Tibial artery (tissue), 4 donors: Measurements from ENCODE around the gene RNF223.
"Not testable (repeated sequence)": the region's sequence is repeated elsewhere in the genome, so short reads cannot be mapped to it uniquely, and the experiment has no call there.

Experiments used
- DNase-seq, 2 donors: peaks; one replicate each; pipeline ENCODE4 v3.0.0-alpha.2; 2019
- H3K27ac ChIP-seq, 2 donors: fragments of 200-600 bp; sonication (generic) in 1 of 2; 1 replicate in 1 of 2; 2 replicates in 1 of 2; pipeline ENCODE4 v1.5.1; 2018 to 2019; ENCODE audit warnings: mild to moderate bottlenecking in 1 of 2
- H3K27me3 ChIP-seq, 2 donors: fragments of 200-600 bp; sonication (generic) in 1 of 2; one replicate each; pipeline versions ENCODE4 v1.5.1 to v1.6.0; 2016 to 2019
- H3K36me3 ChIP-seq, 3 donors: fragments of 200-600 bp; sonication (generic) in 2 of 3; one replicate each; pipeline ENCODE4 v1.5.1; 2016 to 2019; ENCODE audit warnings: mild to moderate bottlenecking in 2 of 3
- H3K4me1 ChIP-seq, 4 donors: fragments of 200-600 bp; sonication (generic) in 2 of 4; 1 replicate in 3 of 4; 2 replicates in 1 of 4; pipeline ENCODE4 v1.5.1; 2016 to 2019
- H3K4me3 ChIP-seq, 2 donors: fragments of 200-600 bp; sonication (generic) in 1 of 2; 1 replicate in 1 of 2; 2 replicates in 1 of 2; pipeline ENCODE4 v1.5.1; 2018 to 2019; ENCODE audit warnings: mild to moderate bottlenecking in 2 of 2
- H3K9me3 ChIP-seq, 3 donors: fragments of 200-600 bp; sonication (generic) in 1 of 3; one replicate each; pipeline ENCODE4 v1.5.1; 2016 to 2019
- CTCF ChIP-seq, 2 experiments: fragments of 200-600 bp in 1 of 2; fragments of 450-650 bp in 1 of 2; IDR thresholded peaks; one replicate each; pipeline ENCODE4 v1.5.1; 2017 to 2019; ENCODE audit warnings: antibody characterized with exemption in 2 of 2, mild to moderate bottlenecking in 1 of 2, moderate library complexity in 1 of 2
- intact Hi-C: fragments of 100-400 bp; cut with DNase I; formaldehyde crosslinking; loops from one replicate; pipeline ENCODE4 v1.15.0; 2023; ENCODE audit warnings: low total_unique reads

Gene RNF223

GRCh38 chr1:1079408-1080121, 5.5 kb upstream of the RNF223 start:
- H3K9me3 ChIP-seq, result no peaks in the 10 kb centered on the region
- H3K27ac ChIP-seq, result peak overlapping the region in 1 of 2 donors; percentile 1
- peaks cover 0 to 28% (median 0%) of the 10 kb centered on the region in 3 donors for H3K36me3 ChIP-seq
- peaks cover 0 to 14% (median 13%) of the 10 kb centered on the region in 4 donors for H3K4me1 ChIP-seq
- TF ChIP-seq CTCF (IDR thresholded peaks at IDR 0.05), result no peak
- H3K4me3 ChIP-seq, result peak overlapping the region; percentile 32 to 50
- intact Hi-C loops, result no loop called here
- H3K27me3 ChIP-seq, result peaks cover 0 to 17% of the 10 kb centered on the region in 2 donors
- peak; percentile 24 to 78 for DNase-seq

GRCh38 chr1:1077396-1077795, 3.3 kb upstream of the RNF223 start:
- Histone ChIP-seq H3K27me3 (peaks cover 0 to 39% of the 10 kb centered on the region in 2 donors), H3K4me1 (peaks cover 0 to 26% (median 13%) of the 10 kb centered on the region in 4 donors)
- intact Hi-C loops, H3K9me3 ChIP-seq, H3K36me3 ChIP-seq, H3K27ac ChIP-seq, H3K4me3 ChIP-seq: not testable (repeated sequence)
- peak in 1 of 2 donors; percentile 6 for DNase-seq

- TF ChIP-seq CTCF (IDR thresholded peaks at IDR 0.05), result no peak
- intact Hi-C loops, result no loop called here
- Histone ChIP-seq H3K9me3 (no peaks in the 10 kb centered on the region), H3K36me3 (no peaks in the 10 kb centered on the region), H3K27me3 (peaks cover 0 to 60% of the 10 kb centered on the region in 2 donors), H3K27ac (no peak overlapping the region), H3K4me1 (peaks cover 0 to 32% (median 12%) of the 10 kb centered on the region in 4 donors), H3K4me3 (no peak overlapping the region)
- no peak for DNase-seq
These were observed 1.2 kb upstream of the RNF223 start for GRCh38 chr1:1075148-1075935.

DNA sequence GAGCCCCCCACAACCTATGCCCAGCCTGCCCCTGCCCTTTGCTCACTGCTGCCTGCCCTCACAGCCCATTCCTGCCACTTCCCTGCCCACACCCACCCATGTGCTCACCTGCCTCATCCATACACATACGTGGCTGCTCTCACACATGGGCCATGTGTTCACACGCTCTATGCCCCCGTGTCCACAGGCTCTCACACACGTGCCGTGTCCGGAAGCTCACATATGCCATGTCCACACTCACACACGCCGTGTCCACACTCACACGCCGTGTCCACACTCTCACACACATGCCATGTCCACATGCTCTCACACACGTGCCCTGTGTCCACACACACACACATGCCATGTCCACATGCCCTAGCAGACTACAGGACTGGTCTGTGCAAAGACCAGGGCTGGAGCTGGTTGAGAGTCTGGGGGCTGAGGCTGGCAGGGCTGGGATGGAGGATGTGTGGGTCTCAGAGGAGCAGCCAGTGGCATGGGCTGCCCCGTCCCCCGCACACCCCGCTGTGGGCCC, 583 bp upstream of the RNF223 start:
- H3K27ac ChIP-seq, result no peak overlapping the region
- peaks cover 0 to 28% (median 5%) of the 10 kb centered on the region in 4 donors for H3K4me1 ChIP-seq
- no peak for TF ChIP-seq CTCF (IDR thresholded peaks at IDR 0.05)
- H3K4me3 ChIP-seq, result no peak overlapping the region
- H3K9me3 ChIP-seq, result no peaks in the 10 kb centered on the region
- DNase-seq, result no peak
- H3K27me3 ChIP-seq, result peaks cover 0 to 66% of the 10 kb centered on the region in 2 donors
- H3K36me3 ChIP-seq, result no peaks in the 10 kb centered on the region
- intact Hi-C loops, result loop anchor here (5.0 kb wide), 1 partner anchor 47 kb away; no protein-coding TSS in a partner anchor

- H3K27ac ChIP-seq, result no peak overlapping the region
- intact Hi-C loops, result loop anchor here (5.0 kb wide), 1 partner anchor 46 kb away; no protein-coding TSS in a partner anchor
- H3K4me1 ChIP-seq, result peaks cover 0 to 39% (median 15%) of the 10 kb centered on the region in 4 donors
- H3K9me3 ChIP-seq, result no peaks in the 10 kb centered on the region
- no peak for TF ChIP-seq CTCF (IDR thresholded peaks at IDR 0.05)
- no peak for DNase-seq
- H3K4me3 ChIP-seq, result no peak overlapping the region
- peaks cover 3 to 79% of the 10 kb centered on the region in 2 donors for H3K27me3 ChIP-seq
- no peaks in the 10 kb centered on the region for H3K36me3 ChIP-seq
These were observed 1.0 kb downstream of the RNF223 start for GRCh38 chr1:1072849-1073742.
